Stimulated activated CD8-positive, alpha-beta memory T cell treated with anti-CD3 and anti-CD28 coated beads, Interleukin-12 subunit alpha, Interleukin-12 subunit beta, amount 100 ng/mL, for 24 hours (primary cell): ENCODE data around the gene LCN10.
"Not testable (repeated sequence)": the region's sequence is repeated elsewhere in the genome, so short reads cannot be mapped to it uniquely, and the experiment has no call there.

Source experiments
- DNase-seq: peaks from one replicate; pipeline ENCODE4 v3.0.0-alpha.2; 2020; ENCODE audit errors: extremely low read depth

Gene LCN10

GRCh38 chr9:136742591-136743391 lies at the start of gene LCN10:
TSS of gene LCN10 (minus strand) at chr9:136742940. CDS start at chr9:136742903, 37 bp downstream.
- no peak for DNase-seq

- no peak for DNase-seq
Measured at GRCh38 chr9:136791516-136792276, 49.0 kb upstream of the LCN10 start.

- peak; percentile 100 for DNase-seq
Measured at GRCh38 chr9:136790640-136791515, 48.1 kb upstream of the LCN10 start, which contains the start of gene TMEM141. TSS of gene TMEM141 (plus strand) at chr9:136791344. CDS start at chr9:136791371, 27 bp downstream.

GRCh38 chr9:136789523-136789937 lies 46.8 kb upstream of the LCN10 start:
- no peak for DNase-seq

GRCh38 chr9:136788644-136789522 lies 46.1 kb upstream of the LCN10 start:
- DNase-seq: not testable (repeated sequence)

- DNase-seq: no peak
Measured at GRCh38 chr9:136787690-136788400, 45.1 kb upstream of the LCN10 start.

- not testable (repeated sequence) for DNase-seq
Measured at GRCh38 chr9:136786983-136787382, 44.2 kb upstream of the LCN10 start.

- no peak for DNase-seq
Measured at GRCh38 chr9:136786451-136786850, 43.7 kb upstream of the LCN10 start.

- not testable (repeated sequence) for DNase-seq
Measured at GRCh38 chr9:136785565-136786355, 43.0 kb upstream of the LCN10 start.

- no peak for DNase-seq
Measured at GRCh38 chr9:136784997-136785361, 42.2 kb upstream of the LCN10 start.

GRCh38 chr9:136784249-136784996 lies 41.7 kb upstream of the LCN10 start:
- DNase-seq: no peak

GRCh38 chr9:136782452-136782851 lies 39.7 kb upstream of the LCN10 start:
- DNase-seq: no peak

- no peak for DNase-seq
Measured at GRCh38 chr9:136779808-136780207, 37.1 kb upstream of the LCN10 start.

GRCh38 chr9:136777359-136777758 lies 34.6 kb upstream of the LCN10 start:
- DNase-seq: no peak

GRCh38 chr9:136776947-136777346 lies 34.2 kb upstream of the LCN10 start:
- DNase-seq: no peak

- DNase-seq: no peak
Measured at GRCh38 chr9:136775191-136775590, 32.5 kb upstream of the LCN10 start.

- no peak for DNase-seq
Measured at GRCh38 chr9:136774416-136775045, 31.8 kb upstream of the LCN10 start.

- no peak for DNase-seq
Measured at GRCh38 chr9:136773386-136774044, 30.8 kb upstream of the LCN10 start.
